AG09319 (cell line): ENCODE measurements around the gene IFIT1B.

Experiments used
- DNase-seq: peaks from one replicate; pipeline ENCODE4 v3.0.0-alpha.2; 2010; ENCODE audit warnings: low read depth; ENCODE audit errors: extremely low read depth
- TF ChIP-seq, protein P1 (sequence below): IDR thresholded peaks from 2 replicates; pipeline ENCODE4 v1.5.1; 2011; ENCODE audit warnings: low read depth, mild to moderate bottlenecking, inconsistent platforms, low read length, moderate library complexity

The IFIT1B gene

GRCh38 chr10:89362929-89363328 lies 14.9 kb upstream of the IFIT1B start:
- no peak for DNase-seq
- TF ChIP-seq, protein P1, sequence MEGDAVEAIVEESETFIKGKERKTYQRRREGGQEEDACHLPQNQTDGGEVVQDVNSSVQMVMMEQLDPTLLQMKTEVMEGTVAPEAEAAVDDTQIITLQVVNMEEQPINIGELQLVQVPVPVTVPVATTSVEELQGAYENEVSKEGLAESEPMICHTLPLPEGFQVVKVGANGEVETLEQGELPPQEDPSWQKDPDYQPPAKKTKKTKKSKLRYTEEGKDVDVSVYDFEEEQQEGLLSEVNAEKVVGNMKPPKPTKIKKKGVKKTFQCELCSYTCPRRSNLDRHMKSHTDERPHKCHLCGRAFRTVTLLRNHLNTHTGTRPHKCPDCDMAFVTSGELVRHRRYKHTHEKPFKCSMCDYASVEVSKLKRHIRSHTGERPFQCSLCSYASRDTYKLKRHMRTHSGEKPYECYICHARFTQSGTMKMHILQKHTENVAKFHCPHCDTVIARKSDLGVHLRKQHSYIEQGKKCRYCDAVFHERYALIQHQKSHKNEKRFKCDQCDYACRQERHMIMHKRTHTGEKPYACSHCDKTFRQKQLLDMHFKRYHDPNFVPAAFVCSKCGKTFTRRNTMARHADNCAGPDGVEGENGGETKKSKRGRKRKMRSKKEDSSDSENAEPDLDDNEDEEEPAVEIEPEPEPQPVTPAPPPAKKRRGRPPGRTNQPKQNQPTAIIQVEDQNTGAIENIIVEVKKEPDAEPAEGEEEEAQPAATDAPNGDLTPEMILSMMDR, result no peak

- DNase-seq, result no peak
Measured at GRCh38 chr10:89363729-89364442, 14.0 kb upstream of the IFIT1B start.

DNA sequence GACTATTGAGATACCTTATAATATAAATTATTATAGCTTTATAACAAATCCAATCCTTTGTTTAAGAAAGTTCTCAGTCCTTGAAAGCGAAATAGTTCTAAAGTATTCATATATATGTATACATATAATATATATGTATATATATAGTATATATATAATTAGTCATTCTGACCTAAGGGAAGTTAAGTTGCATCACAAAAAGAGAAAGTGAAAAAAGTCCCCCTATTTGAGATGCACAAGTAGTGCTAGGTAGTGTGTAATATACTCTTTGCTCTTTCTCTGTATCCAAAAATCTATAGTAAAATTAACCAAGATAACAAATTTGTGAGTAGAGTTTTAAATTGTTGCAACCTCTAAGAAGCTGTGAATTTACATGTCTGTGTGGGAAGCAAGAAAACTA lies 13.3 kb upstream of the IFIT1B start:
- TF ChIP-seq, protein P1, result no peak
- DNase-seq, result no peak

More at GRCh38 chr10:89363729-89364442, 14.0 kb upstream of the IFIT1B start:
- TF ChIP-seq, protein P1, result no peak

- no peak for DNase-seq
- TF ChIP-seq, protein P1, result no peak
Measured at GRCh38 chr10:89367529-89367928, 10.3 kb upstream of the IFIT1B start.

- TF ChIP-seq, protein P1, result no peak
- no peak for DNase-seq
Measured at GRCh38 chr10:89368129-89368528, 9.7 kb upstream of the IFIT1B start.

GRCh38 chr10:89369156-89370105 lies 8.4 kb upstream of the IFIT1B start:
- TF ChIP-seq, protein P1, result peak; percentile 71

GRCh38 chr10:89371079-89371478 lies 6.8 kb upstream of the IFIT1B start:
- DNase-seq, result no peak
- TF ChIP-seq, protein P1, result no peak

More at GRCh38 chr10:89369156-89370105, 8.4 kb upstream of the IFIT1B start:
- no peak for DNase-seq
